Measurements from ENCODE around the gene TTC29.

Gene TTC29

GRCh38 chr4:146930673-146931072 is 15.0 kb downstream of the TTC29 start:
- POLR2A ChIA-PET, result no interaction called here

GRCh38 chr4:146927695-146928094 is 18.0 kb downstream of the TTC29 start:
- no peak overlapping the region for H3K4me3 ChIP-seq (ENCODE audit: low read depth, low read length)
- no peaks in the 10 kb centered on the region for H3K9me3 ChIP-seq (ENCODE audit: control insufficient read depth, insufficient read depth, low read depth, low read length)
- no peaks in the 10 kb centered on the region for H3K4me1 ChIP-seq (ENCODE audit: control insufficient read depth, insufficient read depth, low read length)
- H3K36me3 ChIP-seq (ENCODE audit: control insufficient read depth in 2 of 2, insufficient read depth in 1 of 2, low read length in 2 of 2), result no peaks in the 10 kb centered on the region
- ChIA-PET POLR2A (no interaction called here), CTCF (interaction anchor here (0.6 to 1.1 kb wide), 2 partner anchors 169 to 171 kb away, joined by 3 to 8 read pairs; no protein-coding TSS in a partner anchor)
- TF ChIP-seq EGR2 (tag by site-specific recombination; IDR thresholded peaks at IDR 0.05; ENCODE audit: low read depth) (no peak), ZNF274 (IDR thresholded peaks at IDR 0.05; ENCODE audit: low read length) (no peak), ZNF274 (tag by site-specific recombination; IDR thresholded peaks at IDR 0.05; ENCODE audit: borderline replicate concordance) (no peak)
- no peak overlapping the region for H3K27ac ChIP-seq (ENCODE audit: extremely low read depth, low read depth, low read length)

More at GRCh38 chr4:146930673-146931072, 15.0 kb downstream of the TTC29 start:
- H3K4me1 ChIP-seq (ENCODE audit: control insufficient read depth, insufficient read depth, low read length), result no peaks in the 10 kb centered on the region
- CTCF ChIA-PET, result no interaction called here
- no peak overlapping the region for H3K4me3 ChIP-seq (ENCODE audit: low read depth, low read length)
- H3K9me3 ChIP-seq (ENCODE audit: control insufficient read depth, insufficient read depth, low read depth, low read length), result no peaks in the 10 kb centered on the region
- TF ChIP-seq ZBTB6 (tag by site-specific recombination; IDR thresholded peaks at IDR 0.05), result no peak
- H3K27ac ChIP-seq (ENCODE audit: extremely low read depth, low read depth, low read length), result no peak overlapping the region
- no peaks in the 10 kb centered on the region for H3K36me3 ChIP-seq (ENCODE audit: control insufficient read depth in 2 of 2, insufficient read depth in 1 of 2, low read length in 2 of 2)

GRCh38 chr4:146916479-146917076 is 29.1 kb downstream of the TTC29 start:
- CTCF ChIA-PET, result interaction anchor here (0.7 to 1.4 kb wide), 5 partner anchors 88 to 826 kb away, joined by 3 to 4 read pairs (median 3); no protein-coding TSS in a partner anchor
- Histone ChIP-seq H3K27ac (ENCODE audit: extremely low read depth, low read depth, low read length) (no peak overlapping the region), H3K9me3 (ENCODE audit: control insufficient read depth, insufficient read depth, low read depth, low read length) (no peaks in the 10 kb centered on the region), H3K4me3 (ENCODE audit: low read depth, low read length) (no peak overlapping the region), H3K36me3 (ENCODE audit: control insufficient read depth in 2 of 2, insufficient read depth in 1 of 2, low read length in 2 of 2) (no peaks in the 10 kb centered on the region), H3K4me1 (ENCODE audit: control insufficient read depth, insufficient read depth, low read length) (no peaks in the 10 kb centered on the region)
- POLR2A ChIA-PET, result no interaction called here
- TF ChIP-seq ZNF654 (tag by site-specific recombination; IDR thresholded peaks at IDR 0.05; ENCODE audit: low read depth) (peak; percentile 68), CTCF (tag by site-specific recombination; IDR thresholded peaks at IDR 0.05) (0 out of 2 replicates have a peak, but pooled peaks have one; percentile 12), ZBTB26 (tag by site-specific recombination; optimal IDR thresholded peaks at IDR 0.05) (no peak)

- Histone ChIP-seq H3K27ac (ENCODE audit: extremely low read depth, low read depth, low read length) (no peak overlapping the region), H3K4me3 (ENCODE audit: low read depth, low read length) (no peak overlapping the region), H3K9me3 (ENCODE audit: control insufficient read depth, insufficient read depth, low read depth, low read length) (no peaks in the 10 kb centered on the region), H3K4me1 (ENCODE audit: control insufficient read depth, insufficient read depth, low read length) (no peaks in the 10 kb centered on the region), H3K36me3 (ENCODE audit: control insufficient read depth in 2 of 2, insufficient read depth in 1 of 2, low read length in 2 of 2) (no peaks in the 10 kb centered on the region)
- POLR2A ChIA-PET, result no interaction called here
- CTCF ChIA-PET, result interaction anchor here (0.6 to 1.1 kb wide), 3 partner anchors 10 to 1776 kb away, joined by 3 read pairs; no protein-coding TSS in a partner anchor
- no peak for TF ChIP-seq ZNF48 (tag by site-specific recombination; IDR thresholded peaks at IDR 0.05)
- TF ChIP-seq OVOL3 (tag by site-specific recombination; IDR thresholded peaks at IDR 0.05), result no peak
- TF ChIP-seq ZNF140 (tag by site-specific recombination; IDR thresholded peaks at IDR 0.05), result no peak
- TF ChIP-seq CTCF (tag by site-specific recombination; IDR thresholded peaks at IDR 0.05), result no peak
- TF ChIP-seq ZNF26 (tag by site-specific recombination; IDR thresholded peaks at IDR 0.05), result no peak
- no peak for TF ChIP-seq ZNF600 (tag by site-specific recombination; IDR thresholded peaks at IDR 0.05)
- TF ChIP-seq ZNF514 (tag by site-specific recombination; IDR thresholded peaks at IDR 0.05), result no peak
- TF ChIP-seq ZFP37 (tag by site-specific recombination; IDR thresholded peaks at IDR 0.05), result no peak
- no peak for TF ChIP-seq RBAK (tag by site-specific recombination; IDR thresholded peaks at IDR 0.05)
- no peak for TF ChIP-seq GLIS1 (tag by site-specific recombination; IDR thresholded peaks at IDR 0.05)
- TF ChIP-seq ZNF777 (tag by site-specific recombination; IDR thresholded peaks at IDR 0.05; ENCODE audit: borderline replicate concordance), result no peak
- no peak for TF ChIP-seq ZNF639 (tag by site-specific recombination; IDR thresholded peaks at IDR 0.05)
Measured at GRCh38 chr4:146915132-146915531, 30.5 kb downstream of the TTC29 start.

Measured in HEK293 (cell line).